Keratinocyte (primary cell): Measurements from ENCODE around the gene BAZ1B. TPM values are rescaled to one million over a fixed set of nuclear protein-coding genes. Genes with fewer than 3 reads are reported as not detected.

Experiments
- DNase-seq: peaks from one replicate; pipeline ENCODE4 v3.0.0-alpha.2; 2011; ENCODE audit warnings: low read depth, missing footprints, low spot score
- FAIRE-seq: peaks from 2 replicates; lab custom pipeline; 2011; peaks lifted over from hg19 to GRCh38; lab: Jason Lieb, UNC
- H2AFZ ChIP-seq: 2 replicates; pipeline ENCODE4 v1.6.0; 2012; ENCODE audit warnings: low read length, control low read depth, inconsistent platforms; ENCODE audit not compliant: control insufficient read depth
- H3K27ac ChIP-seq: 2 replicates; pipeline ENCODE4 v1.5.1; 2011; ENCODE audit warnings: low read length; ENCODE audit not compliant: control insufficient read depth, insufficient read depth
- H3K27me3 ChIP-seq: 3 replicates; pipeline ENCODE4 v1.6.0; 2011; ENCODE audit warnings: low read length; ENCODE audit not compliant: control insufficient read depth, insufficient read depth; ENCODE audit errors: extremely low read depth
- H3K36me3 ChIP-seq, 2 experiments: 2 replicates in 1 of 2; 3 replicates in 1 of 2; pipeline ENCODE4 v1.5.1; 2011; ENCODE audit warnings: low read length in 2 of 2, mild to moderate bottlenecking in 1 of 2; ENCODE audit not compliant: control insufficient read depth in 2 of 2, insufficient read depth in 2 of 2; ENCODE audit errors: extremely low read depth in 1 of 2
- H3K4me1 ChIP-seq: 3 replicates; pipeline ENCODE4 v1.5.1; 2011; ENCODE audit warnings: low read length; ENCODE audit not compliant: control insufficient read depth, insufficient read depth; ENCODE audit errors: extremely low read depth
- H3K4me2 ChIP-seq: 3 replicates; pipeline ENCODE4 v1.6.0; 2011; ENCODE audit warnings: low read depth, low read length; ENCODE audit not compliant: control insufficient read depth, insufficient read depth; ENCODE audit errors: extremely low read depth
- H3K4me3 ChIP-seq, 3 experiments: fragments of 200-600 bp in 1 of 3; sonication (generic) in 1 of 3; 2 replicates in 2 of 3; 3 replicates in 1 of 3; pipeline ENCODE4 v1.5.1; 2011 to 2016; ENCODE audit warnings: low read length in 3 of 3, mild to moderate bottlenecking in 3 of 3, control low read depth in 2 of 3, inconsistent platforms in 1 of 3, low read depth in 1 of 3, mixed read lengths in 1 of 3, mixed run types in 1 of 3, moderate library complexity in 1 of 3; ENCODE audit not compliant: control insufficient read depth in 2 of 3, insufficient read depth in 2 of 3; ENCODE audit errors: extremely low read depth in 1 of 3
- H3K79me2 ChIP-seq: 2 replicates; pipeline ENCODE4 v1.6.0; 2012; ENCODE audit warnings: low read length; ENCODE audit not compliant: control insufficient read depth, insufficient read depth
- H3K9ac ChIP-seq: 3 replicates; pipeline ENCODE4 v1.6.0; 2011; ENCODE audit warnings: low read length; ENCODE audit not compliant: control insufficient read depth, insufficient read depth; ENCODE audit errors: extremely low read depth
- H3K9me1 ChIP-seq: 3 replicates; pipeline ENCODE4 v1.6.0; 2011; ENCODE audit warnings: low read length; ENCODE audit not compliant: control insufficient read depth, insufficient read depth; ENCODE audit errors: extremely low read depth
- H3K9me3 ChIP-seq: 2 replicates; pipeline ENCODE4 v1.5.1; 2012; ENCODE audit warnings: low read depth, low read length; ENCODE audit not compliant: control insufficient read depth
- H4K20me1 ChIP-seq: 3 replicates; pipeline ENCODE4 v1.6.0; 2011; ENCODE audit warnings: low read length; ENCODE audit not compliant: control insufficient read depth, insufficient read depth; ENCODE audit errors: extremely low read depth
- EZH2 ChIP-seq: IDR thresholded peaks from one replicate; pipeline ENCODE4 v1.6.1; 2012; ENCODE audit warnings: inconsistent platforms, mild to moderate bottlenecking, low read length, moderate library complexity
- dilution Hi-C: fragments of 300-500 bp; cut with MboI; formaldehyde crosslinking; loops from one replicate; pipeline ENCODE4 v1.7.0; 2020; ENCODE audit warnings: low sequenced_read_pairs; ENCODE audit not compliant: extremely low pct_ligation_motif_present
- polyA plus RNA-seq, 5 experiments: library from polyadenylated mRNA; depleted of rRNA in 3 of 5; stranded (reverse) in 3 of 5; stranded (forward) in 1 of 5; unstranded in 1 of 5; fragments of >200 nt; gene quantifications; 1 replicate in 1 of 5; 2 replicates in 3 of 5; 3 replicates in 1 of 5; pipeline versions ENCODE4 v1.2.1 to v1.2.3, GENCODE V29; 2011 to 2012; ENCODE audit warnings: missing spikeins in 2 of 5, low read depth in 1 of 5, low replicate concordance in 1 of 5
- TF ChIP-seq, protein P1 (sequence below), 3 experiments: IDR thresholded peaks in 1 of 3; conservative IDR thresholded peaks in 1 of 3; optimal IDR thresholded peaks in 1 of 3; 2 replicates in 2 of 3; 3 replicates in 1 of 3; pipeline versions ENCODE3 to v1.5.1; 2011; ENCODE audit warnings: low read length in 3 of 3, mild to moderate bottlenecking in 3 of 3, moderate library complexity in 2 of 3, control low read depth in 1 of 3, inconsistent platforms in 1 of 3; ENCODE audit not compliant: insufficient read depth in 2 of 3; ENCODE audit errors: extremely low read depth in 1 of 3

BAZ1B gene
- polyA plus RNA-seq, 1 donor (not counting 4 experiments of a cell fraction or from before 2014, with no cell fraction given) = 24.3 TPM

DNA sequence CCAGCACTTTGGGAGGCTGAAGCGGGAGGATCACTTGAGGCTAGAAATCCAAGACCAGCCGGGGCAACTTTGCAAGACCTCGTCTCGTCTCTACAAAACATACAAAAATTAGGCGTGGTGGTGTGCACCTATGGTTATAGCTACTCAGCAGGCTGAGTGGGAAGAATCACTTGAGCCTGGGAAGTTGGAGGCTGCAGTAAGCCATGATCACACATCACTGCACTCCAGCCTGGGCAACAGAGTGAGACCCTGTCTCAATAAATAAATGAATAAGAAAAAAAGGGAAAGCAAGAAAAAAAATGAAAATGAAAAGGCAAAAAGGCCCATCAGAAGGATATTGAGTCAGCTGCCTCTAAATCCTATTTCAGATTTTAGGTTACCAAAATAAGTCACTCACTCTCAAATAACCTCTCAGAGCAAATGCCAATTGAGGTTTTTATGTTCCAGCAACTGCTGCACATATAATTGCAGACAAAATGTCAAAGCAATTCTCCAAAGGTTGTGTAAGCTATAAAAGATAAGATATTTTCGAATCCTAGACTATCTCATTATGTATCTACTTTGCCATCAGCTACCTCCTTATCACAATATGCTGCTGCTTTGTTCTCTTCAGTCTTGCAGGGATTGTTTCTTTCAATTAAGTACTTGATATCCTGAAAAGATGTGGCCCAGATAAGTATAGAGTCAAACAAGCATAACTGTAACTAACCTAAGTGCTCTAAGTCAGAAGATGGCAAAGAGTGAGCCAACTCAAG, 4.7 kb downstream of the BAZ1B start:
- TF ChIP-seq EZH2 = no peak
- TF ChIP-seq, protein P1, sequence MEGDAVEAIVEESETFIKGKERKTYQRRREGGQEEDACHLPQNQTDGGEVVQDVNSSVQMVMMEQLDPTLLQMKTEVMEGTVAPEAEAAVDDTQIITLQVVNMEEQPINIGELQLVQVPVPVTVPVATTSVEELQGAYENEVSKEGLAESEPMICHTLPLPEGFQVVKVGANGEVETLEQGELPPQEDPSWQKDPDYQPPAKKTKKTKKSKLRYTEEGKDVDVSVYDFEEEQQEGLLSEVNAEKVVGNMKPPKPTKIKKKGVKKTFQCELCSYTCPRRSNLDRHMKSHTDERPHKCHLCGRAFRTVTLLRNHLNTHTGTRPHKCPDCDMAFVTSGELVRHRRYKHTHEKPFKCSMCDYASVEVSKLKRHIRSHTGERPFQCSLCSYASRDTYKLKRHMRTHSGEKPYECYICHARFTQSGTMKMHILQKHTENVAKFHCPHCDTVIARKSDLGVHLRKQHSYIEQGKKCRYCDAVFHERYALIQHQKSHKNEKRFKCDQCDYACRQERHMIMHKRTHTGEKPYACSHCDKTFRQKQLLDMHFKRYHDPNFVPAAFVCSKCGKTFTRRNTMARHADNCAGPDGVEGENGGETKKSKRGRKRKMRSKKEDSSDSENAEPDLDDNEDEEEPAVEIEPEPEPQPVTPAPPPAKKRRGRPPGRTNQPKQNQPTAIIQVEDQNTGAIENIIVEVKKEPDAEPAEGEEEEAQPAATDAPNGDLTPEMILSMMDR (optimal IDR thresholded peaks at IDR 0.05 in 1 of 3, IDR thresholded peaks at IDR 0.05 in 1 of 3, conservative IDR thresholded peaks at IDR 0.05 in 1 of 3; ENCODE audit: extremely low read depth in 1 of 3, insufficient read depth in 2 of 3, low read length in 3 of 3) = no peak
- DNase-seq (no peak), FAIRE-seq (no peak)
- Histone ChIP-seq H3K79me2 (peaks cover 88% of the 10 kb centered on the region), H3K36me3 (peaks cover 2 to 32% of the 10 kb centered on the region in 2 experiments), H3K27ac (no peak overlapping the region), H3K9ac (no peak overlapping the region), H2AFZ (no peak overlapping the region), H3K4me2 (no peak overlapping the region), H3K9me3 (no peaks in the 10 kb centered on the region), H3K27me3 (no peaks in the 10 kb centered on the region), H3K9me1 (no peaks in the 10 kb centered on the region), H3K4me3 (no peak overlapping the region), H3K4me1 (peaks cover 21% of the 10 kb centered on the region), H4K20me1 (peaks cover 11% of the 10 kb centered on the region)
- dilution Hi-C loops = no loop called here

DNA sequence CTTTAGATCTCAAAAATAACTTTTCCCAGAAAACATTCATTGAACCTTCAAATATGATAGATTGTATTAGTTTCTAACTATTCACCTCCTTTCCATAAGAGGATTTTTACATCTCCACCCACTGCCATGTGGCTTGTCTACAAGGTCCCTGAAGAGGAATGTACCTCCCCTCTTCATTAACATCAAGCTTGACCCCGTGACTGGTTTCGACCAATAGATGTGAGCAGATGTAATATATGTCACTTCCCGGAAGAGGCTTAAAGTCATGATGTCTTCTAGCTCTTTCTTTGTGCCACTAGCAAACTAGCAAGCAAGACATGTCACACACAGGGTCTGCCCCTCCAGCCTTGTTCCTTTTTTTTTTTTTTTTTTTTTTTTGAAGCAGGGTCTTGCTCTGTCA, 6.9 kb downstream of the BAZ1B start:
- H3K4me3 ChIP-seq = no peak overlapping the region
- dilution Hi-C loops = no loop called here
- H3K27me3 ChIP-seq = no peaks in the 10 kb centered on the region
- H3K79me2 ChIP-seq = peaks cover 96% of the 10 kb centered on the region
- peaks cover 15% of the 10 kb centered on the region for H3K4me1 ChIP-seq
- no peak for DNase-seq
- no peak for FAIRE-seq
- no peak for TF ChIP-seq EZH2
- peaks cover 4 to 29% of the 10 kb centered on the region in 2 experiments for H3K36me3 ChIP-seq
- H3K4me2 ChIP-seq = no peak overlapping the region
- H3K9me3 ChIP-seq = no peaks in the 10 kb centered on the region
- no peak overlapping the region for H2AFZ ChIP-seq
- H4K20me1 ChIP-seq = peaks cover 8% of the 10 kb centered on the region
- H3K9me1 ChIP-seq = no peaks in the 10 kb centered on the region
- H3K27ac ChIP-seq = no peak overlapping the region
- no peak overlapping the region for H3K9ac ChIP-seq
